Measurements from ENCODE around the gene COX7A2. TPM values are rescaled to one million over a fixed set of nuclear protein-coding genes. Genes with fewer than 3 reads are reported as not detected.

The COX7A2 gene
- total and polyA plus RNA-seq, 10 of the 15 experiments (the other 5 are each of a cell fraction or from before 2014, with no cell fraction given) = 199 to 1,834 (median 576) TPM

GRCh38 chr6:75266716-75267291, 23.2 kb upstream of the COX7A2 start (continued):
- TF ChIP-seq ZNF592 (IDR thresholded peaks at IDR 0.05) (no peak), BHLHE40 (IDR thresholded peaks at IDR 0.05; ENCODE audit: borderline replicate concordance in 1 of 2, low read depth in 2 of 2, low read length in 1 of 2) (no peak), BACH1 (IDR thresholded peaks at IDR 0.05; ENCODE audit: borderline replicate concordance) (no peak), ATF7 (IDR thresholded peaks at IDR 0.05; ENCODE audit: low read depth) (0 out of 2 replicates have a peak, but pooled peaks have one; percentile 30), ZNF217 (IDR thresholded peaks at IDR 0.05) (0 out of 2 replicates have a peak, but pooled peaks have one; percentile 31), TARDBP (IDR thresholded peaks at IDR 0.05; ENCODE audit: borderline replicate concordance) (no peak), ZNF207 (IDR thresholded peaks at IDR 0.05; ENCODE audit: borderline replicate concordance) (no peak), BMI1 (IDR thresholded peaks at IDR 0.05; ENCODE audit: borderline replicate concordance) (no peak), NFXL1 (IDR thresholded peaks at IDR 0.05; ENCODE audit: borderline replicate concordance) (no peak), SUZ12 (IDR thresholded peaks at IDR 0.05; ENCODE audit: unreplicated experiment) (no peak), RAD21 (IDR thresholded peaks at IDR 0.05; ENCODE audit: insufficient read depth, low read depth, low read length) (peak; percentile 82), IKZF2 (IDR thresholded peaks at IDR 0.05) (no peak), PRDM15 (CRISPR knock-in tag; IDR thresholded peaks at IDR 0.05) (no peak), SMARCA5 (IDR thresholded peaks at IDR 0.05) (peak; percentile 57; the same call in 1 of the 2 replicates)
- TF ChIP-seq, protein P1, sequence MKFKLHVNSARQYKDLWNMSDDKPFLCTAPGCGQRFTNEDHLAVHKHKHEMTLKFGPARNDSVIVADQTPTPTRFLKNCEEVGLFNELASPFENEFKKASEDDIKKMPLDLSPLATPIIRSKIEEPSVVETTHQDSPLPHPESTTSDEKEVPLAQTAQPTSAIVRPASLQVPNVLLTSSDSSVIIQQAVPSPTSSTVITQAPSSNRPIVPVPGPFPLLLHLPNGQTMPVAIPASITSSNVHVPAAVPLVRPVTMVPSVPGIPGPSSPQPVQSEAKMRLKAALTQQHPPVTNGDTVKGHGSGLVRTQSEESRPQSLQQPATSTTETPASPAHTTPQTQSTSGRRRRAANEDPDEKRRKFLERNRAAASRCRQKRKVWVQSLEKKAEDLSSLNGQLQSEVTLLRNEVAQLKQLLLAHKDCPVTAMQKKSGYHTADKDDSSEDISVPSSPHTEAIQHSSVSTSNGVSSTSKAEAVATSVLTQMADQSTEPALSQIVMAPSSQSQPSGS (IDR thresholded peaks at IDR 0.05; ENCODE audit: low read length) = no peak
- TF ChIP-seq, protein P2, sequence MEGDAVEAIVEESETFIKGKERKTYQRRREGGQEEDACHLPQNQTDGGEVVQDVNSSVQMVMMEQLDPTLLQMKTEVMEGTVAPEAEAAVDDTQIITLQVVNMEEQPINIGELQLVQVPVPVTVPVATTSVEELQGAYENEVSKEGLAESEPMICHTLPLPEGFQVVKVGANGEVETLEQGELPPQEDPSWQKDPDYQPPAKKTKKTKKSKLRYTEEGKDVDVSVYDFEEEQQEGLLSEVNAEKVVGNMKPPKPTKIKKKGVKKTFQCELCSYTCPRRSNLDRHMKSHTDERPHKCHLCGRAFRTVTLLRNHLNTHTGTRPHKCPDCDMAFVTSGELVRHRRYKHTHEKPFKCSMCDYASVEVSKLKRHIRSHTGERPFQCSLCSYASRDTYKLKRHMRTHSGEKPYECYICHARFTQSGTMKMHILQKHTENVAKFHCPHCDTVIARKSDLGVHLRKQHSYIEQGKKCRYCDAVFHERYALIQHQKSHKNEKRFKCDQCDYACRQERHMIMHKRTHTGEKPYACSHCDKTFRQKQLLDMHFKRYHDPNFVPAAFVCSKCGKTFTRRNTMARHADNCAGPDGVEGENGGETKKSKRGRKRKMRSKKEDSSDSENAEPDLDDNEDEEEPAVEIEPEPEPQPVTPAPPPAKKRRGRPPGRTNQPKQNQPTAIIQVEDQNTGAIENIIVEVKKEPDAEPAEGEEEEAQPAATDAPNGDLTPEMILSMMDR (IDR thresholded peaks at IDR 0.05 in 2 of 3, conservative IDR thresholded peaks at IDR 0.05 in 1 of 3; ENCODE audit: control insufficient read depth in 2 of 3, extremely low read depth in 1 of 3, insufficient read depth in 1 of 3, low read depth in 3 of 3, low read length in 3 of 3) = peak; percentile 65 to 74 (median 74); a peak in 5 of 6 replicates
- TF ChIP-seq, protein P3, sequence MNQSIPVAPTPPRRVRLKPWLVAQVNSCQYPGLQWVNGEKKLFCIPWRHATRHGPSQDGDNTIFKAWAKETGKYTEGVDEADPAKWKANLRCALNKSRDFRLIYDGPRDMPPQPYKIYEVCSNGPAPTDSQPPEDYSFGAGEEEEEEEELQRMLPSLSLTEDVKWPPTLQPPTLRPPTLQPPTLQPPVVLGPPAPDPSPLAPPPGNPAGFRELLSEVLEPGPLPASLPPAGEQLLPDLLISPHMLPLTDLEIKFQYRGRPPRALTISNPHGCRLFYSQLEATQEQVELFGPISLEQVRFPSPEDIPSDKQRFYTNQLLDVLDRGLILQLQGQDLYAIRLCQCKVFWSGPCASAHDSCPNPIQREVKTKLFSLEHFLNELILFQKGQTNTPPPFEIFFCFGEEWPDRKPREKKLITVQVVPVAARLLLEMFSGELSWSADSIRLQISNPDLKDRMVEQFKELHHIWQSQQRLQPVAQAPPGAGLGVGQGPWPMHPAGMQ (IDR thresholded peaks at IDR 0.05; ENCODE audit: borderline replicate concordance) = no peak

Measured in GM12878 (cell line).